WI38 (cell line): ENCODE measurements around the gene ZMYM4.
"Not testable (repeated sequence)": the region's sequence is repeated elsewhere in the genome, so short reads cannot be mapped to it uniquely, and the experiment has no call there.

Source experiments
- H3K4me3 ChIP-seq: 2 replicates; pipeline ENCODE4 v1.5.1; 2011; ENCODE audit warnings: low read depth, mild to moderate bottlenecking, control low read depth, low read length
- TF ChIP-seq, protein P1 (sequence below): IDR thresholded peaks from 2 replicates; pipeline ENCODE4 v1.5.1; 2012; ENCODE audit warnings: low read depth, mild to moderate bottlenecking, control low read depth, low read length

The ZMYM4 gene

DNA sequence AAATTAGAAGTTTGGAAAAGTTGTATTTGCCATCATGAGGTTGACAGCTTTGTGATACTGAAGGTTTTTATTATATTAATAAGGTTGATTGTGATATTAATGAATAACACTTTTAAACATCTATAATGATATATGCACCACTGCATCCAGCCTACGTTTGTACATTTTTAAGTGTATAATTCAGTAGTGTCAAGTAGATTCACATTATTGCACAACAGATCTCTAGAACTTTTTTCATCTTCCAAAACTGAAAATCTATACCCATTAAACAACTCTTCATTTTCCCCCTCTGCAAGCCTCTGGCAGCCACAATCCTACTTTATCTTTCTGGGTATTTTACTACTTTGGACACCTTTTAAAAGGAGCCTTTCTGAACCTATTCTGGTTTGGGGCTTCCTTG, 37.2 kb upstream of the ZMYM4 start:
- H3K4me3 ChIP-seq: no peak overlapping the region
- TF ChIP-seq, protein P1, sequence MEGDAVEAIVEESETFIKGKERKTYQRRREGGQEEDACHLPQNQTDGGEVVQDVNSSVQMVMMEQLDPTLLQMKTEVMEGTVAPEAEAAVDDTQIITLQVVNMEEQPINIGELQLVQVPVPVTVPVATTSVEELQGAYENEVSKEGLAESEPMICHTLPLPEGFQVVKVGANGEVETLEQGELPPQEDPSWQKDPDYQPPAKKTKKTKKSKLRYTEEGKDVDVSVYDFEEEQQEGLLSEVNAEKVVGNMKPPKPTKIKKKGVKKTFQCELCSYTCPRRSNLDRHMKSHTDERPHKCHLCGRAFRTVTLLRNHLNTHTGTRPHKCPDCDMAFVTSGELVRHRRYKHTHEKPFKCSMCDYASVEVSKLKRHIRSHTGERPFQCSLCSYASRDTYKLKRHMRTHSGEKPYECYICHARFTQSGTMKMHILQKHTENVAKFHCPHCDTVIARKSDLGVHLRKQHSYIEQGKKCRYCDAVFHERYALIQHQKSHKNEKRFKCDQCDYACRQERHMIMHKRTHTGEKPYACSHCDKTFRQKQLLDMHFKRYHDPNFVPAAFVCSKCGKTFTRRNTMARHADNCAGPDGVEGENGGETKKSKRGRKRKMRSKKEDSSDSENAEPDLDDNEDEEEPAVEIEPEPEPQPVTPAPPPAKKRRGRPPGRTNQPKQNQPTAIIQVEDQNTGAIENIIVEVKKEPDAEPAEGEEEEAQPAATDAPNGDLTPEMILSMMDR: no peak

DNA sequence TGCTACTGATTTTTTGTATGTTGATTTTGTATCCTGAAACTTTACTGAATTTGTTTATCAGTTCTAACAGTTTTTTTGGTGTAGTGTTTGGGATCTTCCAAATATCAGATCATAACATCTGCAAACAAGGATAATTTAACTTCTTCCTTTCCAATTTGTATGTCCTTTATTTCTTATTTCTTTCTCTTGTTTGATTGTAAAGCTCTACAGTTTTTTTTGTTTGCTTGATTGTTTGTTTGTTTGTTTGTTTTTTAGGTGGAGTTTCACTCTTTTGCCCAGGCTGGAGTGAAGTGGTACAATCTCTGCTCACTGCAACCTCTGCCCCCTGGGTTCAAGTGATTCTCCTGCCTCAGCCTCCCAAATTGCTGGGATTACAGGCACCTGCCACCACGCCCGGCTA, 31.7 kb upstream of the ZMYM4 start:
- not testable (repeated sequence) for H3K4me3 ChIP-seq

DNA sequence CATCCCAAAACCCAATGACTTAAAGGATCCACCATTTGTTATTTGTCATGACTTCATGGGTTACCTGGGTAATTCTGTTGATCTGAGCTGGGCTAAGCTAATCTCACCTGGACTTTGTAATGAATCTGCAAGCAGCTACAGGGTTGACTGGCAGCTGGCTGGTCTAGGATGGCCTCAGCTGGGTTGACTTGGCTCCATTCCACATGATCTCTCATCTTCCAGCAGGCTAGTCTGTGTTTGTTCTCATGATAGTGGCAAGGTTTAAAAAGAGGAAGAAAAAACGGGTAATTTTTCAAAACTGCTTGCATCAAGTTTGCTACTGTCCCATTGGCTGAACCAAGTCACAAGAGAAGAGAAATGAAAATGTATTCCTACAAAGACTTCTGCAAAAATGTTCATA, 24.8 kb upstream of the ZMYM4 start:
- no peak overlapping the region for H3K4me3 ChIP-seq

GRCh38 chr1:35247256-35247655, 21.3 kb upstream of the ZMYM4 start:
- no peak overlapping the region for H3K4me3 ChIP-seq
- TF ChIP-seq, protein P1: no peak

More for the DNA sequence above, 24.8 kb upstream of the ZMYM4 start:
- TF ChIP-seq, protein P1: no peak

- TF ChIP-seq, protein P1: no peak
- no peak overlapping the region for H3K4me3 ChIP-seq
These were observed 14.6 kb upstream of the ZMYM4 start for GRCh38 chr1:35253941-35254340.

- H3K4me3 ChIP-seq: no peak overlapping the region
- TF ChIP-seq, protein P1: no peak
These were observed 13.2 kb upstream of the ZMYM4 start for GRCh38 chr1:35255276-35255675.

DNA sequence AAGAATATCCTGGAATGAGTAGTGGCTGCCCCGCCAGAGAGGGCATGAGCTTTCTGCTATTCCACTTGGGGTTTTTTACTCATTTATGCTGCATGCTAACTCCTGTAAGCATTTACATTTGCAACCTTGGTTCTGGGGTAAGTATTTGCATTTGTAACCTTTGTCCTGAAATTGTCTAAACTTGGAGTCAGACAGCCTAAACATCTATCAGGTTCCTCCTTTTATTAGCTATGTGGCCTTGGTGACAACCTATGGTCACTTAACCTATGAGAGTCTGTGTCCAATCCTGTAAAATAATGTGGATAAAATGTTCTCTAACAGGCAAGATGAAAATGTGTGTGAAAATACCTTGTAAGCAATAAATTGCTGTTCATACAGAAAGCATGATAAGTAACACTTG, 8.9 kb upstream of the ZMYM4 start:
- TF ChIP-seq, protein P1: no peak
- H3K4me3 ChIP-seq: no peak overlapping the region

DNA sequence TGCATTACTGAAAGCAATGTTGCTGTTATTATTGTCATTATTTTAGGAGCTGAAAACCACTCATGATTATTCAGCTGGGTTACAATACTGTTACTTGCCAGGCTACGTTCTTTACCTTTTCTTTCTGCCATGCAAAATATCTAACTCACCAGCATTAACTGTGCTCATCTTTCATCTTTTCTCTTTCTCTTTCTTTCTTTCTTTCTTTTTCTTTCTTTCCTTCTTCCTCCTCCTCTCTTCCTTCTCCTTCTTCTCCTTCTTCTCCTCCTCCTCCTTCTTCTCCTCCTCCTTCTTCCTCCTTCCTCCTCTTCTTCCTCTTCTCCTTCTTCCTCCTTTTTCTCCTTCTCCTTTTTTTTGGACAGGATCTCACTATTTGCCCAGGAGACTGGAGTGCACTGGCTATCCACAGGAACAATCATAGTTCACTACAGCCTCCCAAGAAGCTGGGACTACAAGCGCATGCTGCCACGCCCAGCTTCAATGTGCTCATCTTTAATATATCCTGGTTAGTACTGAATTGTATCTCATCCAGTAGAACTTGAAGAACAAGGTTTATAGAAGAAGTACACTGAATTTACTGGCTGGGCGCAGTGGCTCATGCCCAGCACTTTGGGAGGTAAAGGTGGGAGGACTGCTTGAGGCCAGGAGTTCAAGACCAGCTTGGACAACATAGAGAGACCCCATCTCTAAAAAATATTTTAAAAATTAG, 6.9 kb upstream of the ZMYM4 start:
- H3K4me3 ChIP-seq: no peak overlapping the region
- TF ChIP-seq, protein P1: no peak
